Ammon's horn (tissue), 1 donor: ENCODE results near the gene PARN.
"Not testable (repeated sequence)": the region's sequence is repeated elsewhere in the genome, so short reads cannot be mapped to it uniquely, and the experiment has no call there.

Experiments used
- DNase-seq: peaks from one replicate; pipeline ENCODE4 v3.0.0-alpha.2; 2016; ENCODE audit warnings: low spot score

The PARN gene

GRCh38 chr16:14574698-14575415 is 55.2 kb downstream of the PARN start:
- not testable (repeated sequence) for DNase-seq

- no peak for DNase-seq
Measured at GRCh38 chr16:14572535-14572934, 57.5 kb downstream of the PARN start.

- DNase-seq = no peak
Measured at GRCh38 chr16:14569213-14569612, 60.8 kb downstream of the PARN start.

GRCh38 chr16:14566599-14566998 is 63.5 kb downstream of the PARN start:
- no peak for DNase-seq

- DNase-seq = no peak
Measured at GRCh38 chr16:14565688-14566025, 64.4 kb downstream of the PARN start.

GRCh38 chr16:14564861-14565687 is 65.0 kb downstream of the PARN start:
- DNase-seq = no peak

GRCh38 chr16:14564323-14564722 is 65.7 kb downstream of the PARN start:
- DNase-seq = no peak

GRCh38 chr16:14562691-14563491 is 67.2 kb downstream of the PARN start:
- DNase-seq = no peak

GRCh38 chr16:14560523-14560922 is 69.5 kb downstream of the PARN start:
- no peak for DNase-seq

GRCh38 chr16:14559809-14560241 is 70.2 kb downstream of the PARN start:
- DNase-seq = peak; percentile 74

- no peak for DNase-seq
Measured at GRCh38 chr16:14553447-14553846, 76.6 kb downstream of the PARN start.

- DNase-seq = no peak
Measured at GRCh38 chr16:14549789-14550153, 80.3 kb downstream of the PARN start.

GRCh38 chr16:14548933-14549788 is 80.9 kb downstream of the PARN start:
- DNase-seq = no peak

- DNase-seq = no peak
Measured at GRCh38 chr16:14545346-14545884, 84.6 kb downstream of the PARN start.

- DNase-seq = not testable (repeated sequence)
Measured at GRCh38 chr16:14544846-14545245, 85.2 kb downstream of the PARN start.

- DNase-seq = no peak
Measured at GRCh38 chr16:14539631-14540030, 90.4 kb downstream of the PARN start.

- DNase-seq = no peak
Measured at GRCh38 chr16:14539156-14539555, 90.9 kb downstream of the PARN start.

- no peak for DNase-seq
Measured at GRCh38 chr16:14538604-14539003, 91.5 kb downstream of the PARN start.

- DNase-seq = no peak
Measured at GRCh38 chr16:14531613-14532012, 98.4 kb downstream of the PARN start.

- DNase-seq = no peak
Measured at GRCh38 chr16:14531101-14531500, 99.0 kb downstream of the PARN start.

- no peak for DNase-seq
Measured at GRCh38 chr16:14530046-14530445, 100.0 kb downstream of the PARN start.
